Measurements from ENCODE around the gene TMEM72.

- TF ChIP-seq, protein P1, sequence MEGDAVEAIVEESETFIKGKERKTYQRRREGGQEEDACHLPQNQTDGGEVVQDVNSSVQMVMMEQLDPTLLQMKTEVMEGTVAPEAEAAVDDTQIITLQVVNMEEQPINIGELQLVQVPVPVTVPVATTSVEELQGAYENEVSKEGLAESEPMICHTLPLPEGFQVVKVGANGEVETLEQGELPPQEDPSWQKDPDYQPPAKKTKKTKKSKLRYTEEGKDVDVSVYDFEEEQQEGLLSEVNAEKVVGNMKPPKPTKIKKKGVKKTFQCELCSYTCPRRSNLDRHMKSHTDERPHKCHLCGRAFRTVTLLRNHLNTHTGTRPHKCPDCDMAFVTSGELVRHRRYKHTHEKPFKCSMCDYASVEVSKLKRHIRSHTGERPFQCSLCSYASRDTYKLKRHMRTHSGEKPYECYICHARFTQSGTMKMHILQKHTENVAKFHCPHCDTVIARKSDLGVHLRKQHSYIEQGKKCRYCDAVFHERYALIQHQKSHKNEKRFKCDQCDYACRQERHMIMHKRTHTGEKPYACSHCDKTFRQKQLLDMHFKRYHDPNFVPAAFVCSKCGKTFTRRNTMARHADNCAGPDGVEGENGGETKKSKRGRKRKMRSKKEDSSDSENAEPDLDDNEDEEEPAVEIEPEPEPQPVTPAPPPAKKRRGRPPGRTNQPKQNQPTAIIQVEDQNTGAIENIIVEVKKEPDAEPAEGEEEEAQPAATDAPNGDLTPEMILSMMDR (IDR thresholded peaks at IDR 0.05) = no peak
- TF ChIP-seq EZH2 (IDR thresholded peaks at IDR 0.05; ENCODE audit: borderline replicate concordance, insufficient read depth, low read depth, low read length, poor library complexity, severe bottlenecking) = no peak
Observed at GRCh38 chr10:44908936-44909630, 2.1 kb upstream of the TMEM72 start.

Measured in B cell (primary cell).